ENCODE results near the gene LIX1L. TPM values are rescaled to one million over a fixed set of nuclear protein-coding genes. Genes with fewer than 3 reads are reported as not detected.

Gene LIX1L
- total RNA-seq, 1 donor from 2014 or later: 25.0 TPM

DNA sequence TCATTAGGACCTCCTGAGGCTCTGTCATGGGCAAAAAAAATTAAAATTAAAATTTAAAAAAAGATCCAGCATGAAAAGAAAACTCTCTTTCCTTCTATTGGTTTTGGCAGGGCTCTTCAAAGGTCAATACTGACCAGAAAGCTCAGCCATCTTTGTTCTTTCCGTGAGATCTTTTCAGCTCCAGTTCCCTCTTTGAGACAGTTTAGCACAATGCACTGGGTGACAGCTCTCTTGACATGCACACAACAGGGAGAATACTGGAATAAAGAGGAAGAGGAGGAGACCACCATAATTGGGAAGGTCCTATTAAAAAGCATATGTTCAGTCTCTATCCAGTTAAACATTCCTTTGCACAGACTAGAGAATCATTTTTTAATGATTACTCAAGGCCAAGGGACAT, 6.3 kb downstream of the LIX1L start:
- H3K36me3 ChIP-seq: peaks cover 0 to 4% of the 10 kb centered on the region in 2 donors
- no peak overlapping the region for H3K4me3 ChIP-seq
- DNase-seq (ENCODE audit: extremely low spot score in 2 of 2): no peak
- TF ChIP-seq POLR2AphosphoS5 (IDR thresholded peaks at IDR 0.05; ENCODE audit: insufficient read depth in 1 of 2, low read depth in 1 of 2) (no peak), POLR2A (IDR thresholded peaks at IDR 0.05) (no peak)
- TF ChIP-seq, protein P1, sequence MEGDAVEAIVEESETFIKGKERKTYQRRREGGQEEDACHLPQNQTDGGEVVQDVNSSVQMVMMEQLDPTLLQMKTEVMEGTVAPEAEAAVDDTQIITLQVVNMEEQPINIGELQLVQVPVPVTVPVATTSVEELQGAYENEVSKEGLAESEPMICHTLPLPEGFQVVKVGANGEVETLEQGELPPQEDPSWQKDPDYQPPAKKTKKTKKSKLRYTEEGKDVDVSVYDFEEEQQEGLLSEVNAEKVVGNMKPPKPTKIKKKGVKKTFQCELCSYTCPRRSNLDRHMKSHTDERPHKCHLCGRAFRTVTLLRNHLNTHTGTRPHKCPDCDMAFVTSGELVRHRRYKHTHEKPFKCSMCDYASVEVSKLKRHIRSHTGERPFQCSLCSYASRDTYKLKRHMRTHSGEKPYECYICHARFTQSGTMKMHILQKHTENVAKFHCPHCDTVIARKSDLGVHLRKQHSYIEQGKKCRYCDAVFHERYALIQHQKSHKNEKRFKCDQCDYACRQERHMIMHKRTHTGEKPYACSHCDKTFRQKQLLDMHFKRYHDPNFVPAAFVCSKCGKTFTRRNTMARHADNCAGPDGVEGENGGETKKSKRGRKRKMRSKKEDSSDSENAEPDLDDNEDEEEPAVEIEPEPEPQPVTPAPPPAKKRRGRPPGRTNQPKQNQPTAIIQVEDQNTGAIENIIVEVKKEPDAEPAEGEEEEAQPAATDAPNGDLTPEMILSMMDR (IDR thresholded peaks at IDR 0.05): no peak
- no peak overlapping the region for H3K27ac ChIP-seq
- intact Hi-C loops (cut with DNase I): no loop called here
- H3K4me1 ChIP-seq: peaks cover 50% of the 10 kb centered on the region
- no peaks in the 10 kb centered on the region for H3K27me3 ChIP-seq
- no peaks in the 10 kb centered on the region for H3K9me3 ChIP-seq

DNA sequence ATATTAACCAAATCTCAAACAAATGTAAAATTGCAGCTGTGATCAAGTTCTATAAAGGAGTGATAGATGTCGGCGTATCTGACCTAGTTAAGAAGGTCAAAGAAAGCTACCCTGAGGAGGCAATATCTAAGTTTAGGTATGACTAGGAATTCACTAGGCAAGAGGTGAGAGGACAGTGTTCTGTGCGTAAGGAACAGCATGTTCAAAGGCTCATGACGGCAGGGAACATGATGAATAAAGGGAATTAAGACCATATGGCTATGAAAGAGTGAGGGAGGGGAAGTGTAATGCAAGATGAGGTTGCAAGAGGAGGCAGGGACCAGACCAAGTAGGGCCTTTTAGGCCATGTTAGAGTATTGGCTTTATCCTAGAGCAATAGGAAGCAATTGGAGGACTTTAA, 8.6 kb downstream of the LIX1L start:
- H3K4me1 ChIP-seq: peaks cover 27% of the 10 kb centered on the region
- no peak overlapping the region for H3K4me3 ChIP-seq
- intact Hi-C loops (cut with DNase I): no loop called here
- TF ChIP-seq POLR2A (IDR thresholded peaks at IDR 0.05): no peak
- TF ChIP-seq, protein P1 (IDR thresholded peaks at IDR 0.05): no peak
- TF ChIP-seq POLR2AphosphoS5 (IDR thresholded peaks at IDR 0.05; ENCODE audit: insufficient read depth in 1 of 2, low read depth in 1 of 2): no peak
- no peak overlapping the region for H3K27ac ChIP-seq
- peaks cover 0 to 4% of the 10 kb centered on the region in 2 donors for H3K36me3 ChIP-seq
- H3K27me3 ChIP-seq: no peaks in the 10 kb centered on the region
- no peaks in the 10 kb centered on the region for H3K9me3 ChIP-seq
- no peak for DNase-seq (ENCODE audit: extremely low spot score in 2 of 2)

DNA sequence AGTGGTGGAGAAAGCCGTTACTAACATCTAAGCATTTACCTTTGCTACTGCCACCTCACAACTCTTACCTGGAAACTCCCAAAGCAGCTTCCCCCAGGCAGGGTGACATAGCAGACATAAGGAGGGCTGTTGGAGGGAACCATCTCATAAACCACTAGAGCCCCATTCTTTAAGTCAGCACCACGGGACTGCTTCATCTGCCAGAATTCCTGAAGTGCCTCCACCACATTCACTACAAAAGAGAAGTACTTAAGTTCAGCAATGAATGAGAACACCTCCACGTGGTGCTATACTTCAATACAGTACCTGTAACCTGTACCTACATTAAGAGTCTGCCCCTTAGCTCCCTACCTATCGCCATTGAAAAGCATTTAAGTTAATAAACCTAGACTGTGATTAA, 10.3 kb downstream of the LIX1L start:
- no peak overlapping the region for H3K4me3 ChIP-seq
- no peaks in the 10 kb centered on the region for H3K9me3 ChIP-seq
- no peaks in the 10 kb centered on the region for H3K27me3 ChIP-seq
- no peak for TF ChIP-seq POLR2A (IDR thresholded peaks at IDR 0.05)
- no peak for TF ChIP-seq POLR2AphosphoS5 (IDR thresholded peaks at IDR 0.05; ENCODE audit: insufficient read depth in 1 of 2, low read depth in 1 of 2)
- TF ChIP-seq, protein P1 (IDR thresholded peaks at IDR 0.05): no peak
- no peak for DNase-seq (ENCODE audit: extremely low spot score in 2 of 2)
- H3K4me1 ChIP-seq: peaks cover 32% of the 10 kb centered on the region
- intact Hi-C loops (cut with DNase I): no loop called here
- H3K36me3 ChIP-seq: peaks cover 0 to 10% of the 10 kb centered on the region in 2 donors
- no peak overlapping the region for H3K27ac ChIP-seq

DNA sequence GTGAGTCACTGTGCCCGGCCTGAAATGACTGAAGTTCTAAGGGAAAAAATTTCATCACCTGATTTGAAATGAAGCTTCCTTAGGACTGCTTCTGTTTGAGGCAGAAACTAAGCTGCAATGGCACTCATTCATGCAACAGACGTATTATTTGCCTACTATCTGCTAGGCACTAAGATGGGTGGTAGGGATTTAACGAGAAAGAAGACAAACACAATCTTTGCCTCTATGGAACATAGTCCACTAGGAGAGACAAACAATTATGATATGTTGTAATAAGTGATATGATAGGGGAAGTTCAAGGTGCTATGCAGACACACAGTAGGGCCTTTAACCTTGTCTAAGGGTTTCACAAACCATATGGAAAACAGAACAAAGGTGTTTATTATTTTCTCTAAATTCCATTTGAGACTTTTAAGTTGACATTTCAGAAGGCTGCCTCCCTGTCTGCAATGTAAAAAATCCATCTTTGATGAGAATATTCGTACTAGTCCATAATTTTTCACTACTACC, 11.3 kb downstream of the LIX1L start:
- intact Hi-C loops (cut with DNase I): no loop called here
- Histone ChIP-seq H3K27ac (no peak overlapping the region), H3K9me3 (no peaks in the 10 kb centered on the region), H3K36me3 (peaks cover 0 to 11% of the 10 kb centered on the region in 2 donors), H3K27me3 (no peaks in the 10 kb centered on the region), H3K4me3 (no peak overlapping the region), H3K4me1 (peaks cover 32% of the 10 kb centered on the region)
- DNase-seq (ENCODE audit: extremely low spot score in 2 of 2): no peak
- TF ChIP-seq POLR2A (IDR thresholded peaks at IDR 0.05): no peak
- no peak for TF ChIP-seq POLR2AphosphoS5 (IDR thresholded peaks at IDR 0.05; ENCODE audit: insufficient read depth in 1 of 2, low read depth in 1 of 2)
- TF ChIP-seq, protein P1 (IDR thresholded peaks at IDR 0.05): no peak

DNA sequence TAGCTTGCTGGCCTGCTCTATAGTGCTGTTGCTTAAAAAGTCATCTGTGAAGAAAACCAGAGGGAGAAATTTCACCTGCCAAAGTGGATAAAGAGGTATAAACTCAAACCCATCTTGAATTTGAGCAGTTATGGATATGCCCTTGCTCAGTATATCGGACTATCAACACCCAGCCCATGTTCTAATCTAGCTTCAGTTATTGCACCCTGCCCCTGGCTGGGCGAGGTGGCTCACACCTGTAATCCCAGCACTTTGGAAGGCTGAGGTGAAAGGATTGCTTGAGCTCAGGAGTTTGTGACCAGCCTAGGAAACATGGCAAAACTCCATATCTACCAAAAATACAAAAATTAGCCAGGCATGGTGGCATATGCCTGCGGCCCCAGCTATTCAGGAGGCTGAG, 13.3 kb downstream of the LIX1L start:
- Histone ChIP-seq H3K27me3 (no peaks in the 10 kb centered on the region), H3K36me3 (peaks cover 0 to 11% of the 10 kb centered on the region in 2 donors), H3K27ac (no peak overlapping the region), H3K4me1 (peaks cover 22% of the 10 kb centered on the region), H3K4me3 (no peak overlapping the region), H3K9me3 (no peaks in the 10 kb centered on the region)
- intact Hi-C loops (cut with DNase I): no loop called here
- TF ChIP-seq, protein P1 (IDR thresholded peaks at IDR 0.05): no peak
- TF ChIP-seq POLR2A (IDR thresholded peaks at IDR 0.05) (no peak), POLR2AphosphoS5 (IDR thresholded peaks at IDR 0.05; ENCODE audit: insufficient read depth in 1 of 2, low read depth in 1 of 2) (no peak)
- no peak for DNase-seq (ENCODE audit: extremely low spot score in 2 of 2)

Measured in vagina (tissue), 2 donors.